CD4-positive, alpha-beta T cell treated with Interleukin-4 for 1 hour (primary cell): ENCODE results near the gene TBC1D16.
A peak's percentile ranks its signal among the peaks of the same experiment; 100 is the strongest.
"Not testable (repeated sequence)": the region's sequence is repeated elsewhere in the genome, so short reads cannot be mapped to it uniquely, and the experiment has no call there.

ENCODE experiments used
- DNase-seq, 2 donors: peaks; one replicate each; pipeline ENCODE4 v3.0.0-alpha.2; 2020 to 2022

TBC1D16 gene

DNA sequence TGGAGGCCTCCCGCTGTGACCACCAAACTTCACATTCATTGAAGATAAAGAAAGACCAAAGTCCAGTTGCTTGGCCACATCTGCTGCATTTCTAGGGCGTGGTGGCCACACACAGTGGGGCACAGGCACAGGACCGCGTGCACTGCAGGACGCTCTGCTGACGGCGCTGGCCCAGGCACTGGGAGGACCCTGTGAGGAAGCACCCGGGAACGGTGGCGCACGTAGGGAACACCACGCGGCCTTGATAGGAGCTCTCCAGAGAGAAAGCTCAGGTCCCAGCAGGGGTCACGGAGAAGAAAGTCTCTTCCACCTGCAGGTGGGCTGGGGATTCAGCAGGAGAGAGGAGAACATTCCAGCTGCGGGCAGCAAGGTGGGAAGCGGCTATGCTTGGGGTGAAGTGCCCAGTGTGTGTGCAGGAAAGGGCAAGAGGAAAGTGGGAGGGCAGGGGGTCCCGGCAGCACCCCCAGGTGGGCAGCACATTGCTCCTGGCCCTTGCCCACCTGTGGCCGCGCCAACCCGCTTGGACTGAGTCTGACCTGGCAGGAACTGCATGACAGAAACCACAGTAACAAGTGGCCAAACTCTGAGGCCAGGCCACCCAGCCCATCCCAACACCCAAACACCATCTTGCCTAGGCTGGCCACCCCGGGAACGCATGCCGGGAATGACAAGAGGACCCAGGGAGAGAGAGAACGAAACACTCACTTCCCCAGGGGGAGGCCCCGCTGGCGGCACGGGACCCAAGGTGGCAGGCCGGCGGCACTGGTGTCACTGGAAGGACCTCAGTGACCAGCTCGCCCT is 32.8 kb downstream of the TBC1D16 start:
- no peak for DNase-seq

- no peak for DNase-seq
Observed at GRCh38 chr17:80002070-80002641, 33.5 kb downstream of the TBC1D16 start.

- no peak for DNase-seq
Observed at GRCh38 chr17:80000981-80001775, 34.5 kb downstream of the TBC1D16 start.

DNA sequence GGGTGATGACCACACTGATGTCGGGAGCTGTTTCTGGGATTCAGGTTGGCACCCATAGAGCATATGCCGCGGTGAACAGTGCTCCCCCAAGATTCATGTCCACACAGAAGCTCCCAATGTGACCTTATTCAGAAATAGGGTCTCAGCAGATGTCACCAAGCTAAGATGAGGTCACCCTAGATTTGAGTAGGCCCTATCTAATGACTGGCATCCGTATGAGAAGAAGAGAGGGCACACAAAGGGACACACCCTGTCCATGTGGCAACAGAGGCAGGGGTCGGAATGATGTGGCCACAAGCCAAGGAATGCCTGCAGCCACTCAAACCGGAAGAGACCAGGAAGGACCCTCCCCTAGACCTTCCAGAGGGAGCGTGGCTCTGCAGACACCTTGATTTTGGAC is 35.5 kb downstream of the TBC1D16 start:
- no peak for DNase-seq

DNA sequence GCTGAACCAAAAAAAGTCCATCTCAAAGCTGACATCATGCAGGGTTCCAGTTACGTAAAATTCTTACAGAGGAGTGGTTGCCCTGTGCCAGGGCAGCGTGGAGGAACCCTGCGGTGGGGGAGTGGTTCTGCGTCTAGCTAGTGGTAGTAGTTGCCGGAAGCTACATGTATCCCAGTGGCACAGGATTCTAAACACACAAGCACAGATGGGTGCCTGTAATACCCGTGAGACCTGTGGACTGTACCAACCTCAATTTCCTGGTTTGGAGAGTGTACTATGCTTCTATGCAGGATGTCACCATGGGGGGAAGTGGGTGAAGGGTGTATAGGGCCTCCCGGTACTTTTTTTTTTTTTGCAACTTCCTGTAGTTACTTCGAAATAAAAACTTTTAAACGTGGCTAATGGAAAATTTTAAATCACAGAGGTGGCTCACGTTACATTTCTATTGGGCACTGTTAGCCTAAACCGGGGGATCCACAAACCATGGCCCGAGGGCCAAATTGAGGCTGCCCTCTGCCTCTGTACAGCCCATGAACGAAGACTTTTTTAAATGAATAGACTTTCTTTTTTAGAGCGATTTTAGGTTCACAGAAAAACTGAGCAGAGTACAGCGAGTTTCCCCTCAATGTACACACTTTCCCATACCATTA is 38.5 kb downstream of the TBC1D16 start:
- peak; percentile 91 to 95 for DNase-seq

GRCh38 chr17:79996291-79996690 is 39.4 kb downstream of the TBC1D16 start:
- peak in 1 of 2 donors; percentile 23 for DNase-seq

GRCh38 chr17:79995696-79996095 is 40.0 kb downstream of the TBC1D16 start:
- DNase-seq = no peak

DNA sequence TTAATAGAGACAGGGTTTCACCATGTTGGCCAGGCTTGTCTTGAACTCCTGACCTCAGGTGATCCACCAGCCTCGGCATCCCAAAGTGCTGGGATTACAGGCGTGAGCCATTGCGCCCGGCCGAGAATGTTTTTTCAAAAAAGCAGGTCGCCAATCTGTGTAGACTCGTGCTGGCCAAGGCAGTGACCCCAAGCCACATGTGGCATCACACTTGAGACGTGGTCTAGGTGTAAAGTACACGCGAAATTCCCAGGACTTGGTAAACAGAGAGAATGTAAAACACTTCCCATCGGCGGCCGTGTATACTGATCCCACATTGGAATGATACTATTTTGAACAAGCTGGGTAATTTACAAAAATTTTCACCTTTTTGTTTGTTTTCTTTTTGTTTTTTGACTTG is 41.1 kb downstream of the TBC1D16 start:
- DNase-seq = no peak

GRCh38 chr17:79994228-79994569 is 41.5 kb downstream of the TBC1D16 start:
- not testable (repeated sequence) for DNase-seq

DNA sequence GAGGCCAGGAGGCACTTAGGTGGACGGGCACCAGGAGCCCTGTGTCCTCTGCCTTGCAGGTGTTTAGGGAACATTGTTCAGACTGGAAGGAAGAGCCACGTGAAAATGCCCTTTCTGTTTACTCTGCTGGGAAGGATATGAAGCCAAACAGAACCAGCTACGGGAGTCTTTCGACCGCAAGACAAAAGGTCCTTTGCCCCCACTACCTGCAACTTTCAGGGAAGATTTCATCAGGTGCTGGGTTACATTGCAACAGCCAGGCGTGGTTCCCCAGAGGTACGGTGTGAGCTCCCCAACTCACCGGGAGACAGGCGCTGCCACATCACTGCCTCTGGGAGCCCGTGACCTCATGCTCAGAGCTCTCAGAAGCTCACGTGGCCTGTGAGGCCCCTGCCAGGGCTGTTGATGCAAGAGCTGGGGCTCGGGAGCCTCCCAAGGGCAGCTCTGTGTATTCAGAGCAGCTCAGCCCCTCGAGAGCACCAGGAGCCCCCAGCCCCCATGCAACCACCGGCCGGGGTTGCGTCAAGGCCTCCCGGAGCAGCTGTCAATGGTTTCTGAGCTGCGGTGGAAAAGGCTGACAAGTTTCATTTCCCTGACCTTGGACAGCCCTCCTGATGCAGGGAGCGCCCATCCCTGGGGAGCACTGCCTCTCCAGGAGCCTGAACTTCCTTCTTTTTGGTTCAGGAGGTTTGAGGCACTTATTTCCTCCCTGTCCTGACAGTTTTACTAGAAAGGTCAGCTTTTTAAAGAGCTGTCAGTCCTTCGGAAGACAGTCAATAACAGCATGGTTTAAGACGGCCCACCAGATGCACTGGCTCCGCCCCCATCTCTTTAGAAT is 42.1 kb downstream of the TBC1D16 start:
- DNase-seq = peak in 1 of 2 donors; percentile 69

GRCh38 chr17:79992649-79993389 is 42.9 kb downstream of the TBC1D16 start:
- no peak for DNase-seq

DNA sequence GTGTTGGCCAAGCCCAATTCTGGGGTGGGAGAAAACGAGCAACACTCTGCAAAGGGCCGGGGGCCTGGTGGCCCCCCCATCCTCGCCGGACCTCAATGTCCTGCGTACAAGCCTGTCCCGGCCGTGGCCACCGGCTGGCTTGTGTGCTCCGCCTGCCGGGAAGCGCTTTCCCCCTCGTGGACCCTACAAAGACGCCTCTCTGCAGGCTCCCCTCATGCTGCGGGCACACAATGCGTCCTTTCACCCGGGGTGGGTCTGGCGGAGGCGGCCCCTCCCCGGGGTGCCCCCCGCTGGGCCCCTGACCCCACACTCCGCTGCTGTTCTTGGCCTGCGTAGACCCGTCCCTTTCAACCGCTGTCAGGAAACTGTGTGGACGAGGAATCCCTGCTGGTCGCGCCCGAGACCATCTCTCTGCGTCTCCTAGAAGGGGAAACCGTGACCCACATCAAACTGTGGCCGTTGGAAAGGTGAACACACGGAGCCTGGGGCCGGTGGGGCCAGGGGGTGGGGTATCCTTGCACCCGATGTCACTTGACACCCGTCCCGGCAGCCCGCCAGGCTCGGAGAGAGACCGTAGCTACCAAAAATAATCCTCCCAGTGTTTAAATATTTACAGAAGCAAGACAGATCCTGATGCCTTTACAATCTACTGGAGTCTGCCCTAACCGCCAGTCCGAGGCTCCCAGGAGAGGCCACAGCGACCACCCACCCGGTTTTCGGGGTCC is 43.6 kb downstream of the TBC1D16 start:
- no peak for DNase-seq

- DNase-seq = peak; percentile 88 to 89
Observed at GRCh38 chr17:79991140-79991923, 44.3 kb downstream of the TBC1D16 start.

GRCh38 chr17:79990704-79991103 is 45.0 kb downstream of the TBC1D16 start:
- DNase-seq = no peak

- no peak for DNase-seq
Observed at GRCh38 chr17:79990051-79990592, 45.5 kb downstream of the TBC1D16 start.

- DNase-seq = no peak
Observed at GRCh38 chr17:79989106-79989835, 46.4 kb downstream of the TBC1D16 start.

GRCh38 chr17:79988185-79988971 is 47.3 kb downstream of the TBC1D16 start:
- no peak for DNase-seq

- no peak for DNase-seq
Observed at GRCh38 chr17:79987935-79988184, 47.8 kb downstream of the TBC1D16 start.
